H1 (cell line): ENCODE data around the gene SENP6. TPM values are rescaled to one million over a fixed set of nuclear protein-coding genes. Genes with fewer than 3 reads are reported as not detected.

Experiments
- CTCF ChIA-PET: fragments of 300-600 bp; sonication (Branson Sonifier 250); formaldehyde crosslinking; loops from one replicate; lab custom pipeline; 2021; ENCODE audit not compliant: partially characterized antibody; lab: Charles Lee
- POLR2A ChIA-PET: fragments of 300-600 bp; sonication (Branson Sonifier 250); formaldehyde crosslinking; loops from one replicate; lab custom pipeline; 2021; ENCODE audit warnings: inconsistent platforms; ENCODE audit not compliant: partially characterized antibody; lab: Charles Lee
- DNase-seq, 2 experiments: peaks; one replicate each; pipeline versions ENCODE4 v3.0.0 to v3.0.0-alpha.2; 2010 to 2022; ENCODE audit warnings: low spot score in 2 of 2, low read depth in 1 of 2, mixed read lengths in 1 of 2
- FAIRE-seq: peaks from 2 replicates; lab custom pipeline; 2011; peaks lifted over from hg19 to GRCh38; lab: Jason Lieb, UNC
- H2AFZ ChIP-seq: 2 replicates; pipeline ENCODE4 v1.8.1; 2012; ENCODE audit warnings: low read length, inconsistent platforms
- H2AK5ac ChIP-seq: 2 replicates; pipeline ENCODE4 v1.6.1; 2013; ENCODE audit warnings: low read depth, low read length
- H2BK120ac ChIP-seq: replicated peaks from 2 replicates; pipeline ENCODE3; 2013; ENCODE audit warnings: low read depth, low read length, inconsistent platforms
- H2BK12ac ChIP-seq: 2 replicates; pipeline ENCODE4 v1.6.1; 2013; ENCODE audit warnings: low read depth, low read length
- H2BK15ac ChIP-seq: 2 replicates; pipeline ENCODE4 v1.6.1; 2013; ENCODE audit warnings: low read length
- H2BK20ac ChIP-seq: 2 replicates; pipeline ENCODE4 v1.6.1; 2013; ENCODE audit warnings: low read length
- H2BK5ac ChIP-seq: 2 replicates; pipeline ENCODE4 v1.6.1; 2013; ENCODE audit warnings: low read depth, low read length
- H3K14ac ChIP-seq: 2 replicates; pipeline ENCODE4 v1.6.1; 2013; ENCODE audit warnings: inconsistent platforms; ENCODE audit not compliant: insufficient read length
- H3K18ac ChIP-seq: 2 replicates; pipeline ENCODE4 v1.6.1; 2013; ENCODE audit warnings: low read length; ENCODE audit errors: extremely low read depth
- H3K23ac ChIP-seq: 2 replicates; pipeline ENCODE4 v1.6.1; 2013; ENCODE audit warnings: inconsistent platforms; ENCODE audit not compliant: insufficient read length
- H3K23me2 ChIP-seq: 2 replicates; pipeline ENCODE4 v1.6.1; 2013; ENCODE audit warnings: low read depth, low read length
- H3K27ac ChIP-seq: 2 replicates; pipeline ENCODE4 v1.6.1; 2011; ENCODE audit warnings: low read depth, low read length, inconsistent platforms
- H3K27me3 ChIP-seq, 4 experiments: replicated peaks in 1 of 4; 1 replicate in 1 of 4; 2 replicates in 3 of 4; pipeline versions ENCODE4 v1.6.1 to v1.8.1; 2011 to 2013; ENCODE audit warnings: low read length in 3 of 4, mild to moderate bottlenecking in 3 of 4, inconsistent platforms in 2 of 4, mixed read lengths in 2 of 4, moderate library complexity in 1 of 4; ENCODE audit not compliant: control insufficient read depth in 3 of 4, insufficient read depth in 3 of 4; ENCODE audit errors: extremely low read depth in 1 of 4
- H3K36me3 ChIP-seq, 4 experiments: 2 replicates each; pipeline versions ENCODE4 v1.6.1 to v1.8.1; 2011 to 2013; ENCODE audit warnings: mild to moderate bottlenecking in 4 of 4, low read length in 3 of 4, moderate library complexity in 2 of 4, control low read depth in 1 of 4, inconsistent platforms in 1 of 4; ENCODE audit not compliant: insufficient read depth in 4 of 4, control insufficient read depth in 2 of 4
- H3K4ac ChIP-seq: replicated peaks from 2 replicates; pipeline ENCODE3; 2013; ENCODE audit warnings: low read length, low read depth, mixed read lengths, inconsistent platforms; ENCODE audit not compliant: insufficient read length
- H3K4me1 ChIP-seq, 4 experiments: replicated peaks in 1 of 4; 1 replicate in 1 of 4; 2 replicates in 3 of 4; pipeline versions ENCODE4 v1.6.1 to v1.8.1; 2011 to 2013; ENCODE audit warnings: low read length in 3 of 4, inconsistent platforms in 2 of 4, mixed read lengths in 1 of 4; ENCODE audit not compliant: insufficient read depth in 4 of 4, control insufficient read depth in 3 of 4
- H3K4me2 ChIP-seq, 2 experiments: 2 replicates each; pipeline versions ENCODE4 v1.6.1 to v1.8.1; 2011 to 2013; ENCODE audit warnings: low read depth in 2 of 2, low read length in 2 of 2, control low read depth in 1 of 2, inconsistent platforms in 1 of 2, mild to moderate bottlenecking in 1 of 2; ENCODE audit not compliant: insufficient read depth in 1 of 2
- H3K4me3 ChIP-seq, 4 experiments: fragments of 200-600, 300-600 bp in 1 of 4; sonication (generic), shearing (Covaris generic), sonication (Bioruptor Twin) in 1 of 4; 2 replicates each; pipeline versions ENCODE4 v1.5.1 to v1.8.1; 2011 to 2016; ENCODE audit warnings: low read length in 4 of 4, low read depth in 3 of 4, control low read depth in 2 of 4, inconsistent platforms in 2 of 4, mild to moderate bottlenecking in 2 of 4, mixed read lengths in 1 of 4, moderate library complexity in 1 of 4; ENCODE audit not compliant: insufficient read depth in 2 of 4; ENCODE audit errors: extremely low read depth in 1 of 4
- H3K56ac ChIP-seq: replicated peaks from 2 replicates; pipeline ENCODE3; 2013; ENCODE audit warnings: low read depth, mild to moderate bottlenecking, mixed read lengths, low read length, inconsistent platforms; ENCODE audit not compliant: insufficient read length
- H3K79me1 ChIP-seq: 2 replicates; pipeline ENCODE4 v1.6.1; 2013; ENCODE audit warnings: low read depth, low read length, control low read depth
- H3K79me2 ChIP-seq, 2 experiments: 2 replicates each; pipeline versions ENCODE4 v1.6.1 to v1.8.1; 2012 to 2013; ENCODE audit warnings: low read length in 2 of 2, mild to moderate bottlenecking in 2 of 2, inconsistent platforms in 1 of 2; ENCODE audit not compliant: insufficient read depth in 2 of 2, control insufficient read depth in 1 of 2
- H3K9ac ChIP-seq, 4 experiments: replicated peaks in 1 of 4; 1 replicate in 1 of 4; 2 replicates in 3 of 4; pipeline versions ENCODE4 v1.6.1 to v1.8.1; 2011 to 2013; ENCODE audit warnings: low read depth in 3 of 4, low read length in 3 of 4, control low read depth in 2 of 4, mild to moderate bottlenecking in 2 of 4, moderate library complexity in 2 of 4, inconsistent platforms in 1 of 4; ENCODE audit errors: extremely low read depth in 1 of 4
- H3K9me3 ChIP-seq, 2 experiments: 2 replicates each; pipeline versions ENCODE4 v1.6.1 to v1.8.1; 2012 to 2013; ENCODE audit warnings: mild to moderate bottlenecking in 2 of 2, moderate library complexity in 2 of 2, control low read depth in 1 of 2, inconsistent platforms in 1 of 2, low read depth in 1 of 2, low read length in 1 of 2, mixed read lengths in 1 of 2; ENCODE audit not compliant: insufficient read depth in 2 of 2
- H4K20me1 ChIP-seq, 2 experiments: replicated peaks in 1 of 2; 2 replicates each; pipeline versions ENCODE3 to v1.8.1; 2011 to 2013; ENCODE audit warnings: inconsistent platforms in 2 of 2, low read length in 2 of 2, mild to moderate bottlenecking in 1 of 2; ENCODE audit not compliant: insufficient read depth in 2 of 2, control insufficient read depth in 1 of 2
- H4K5ac ChIP-seq: 2 replicates; pipeline ENCODE4 v1.6.1; 2013; ENCODE audit warnings: low read length, low read depth, mixed read lengths, inconsistent platforms; ENCODE audit not compliant: insufficient read length
- H4K8ac ChIP-seq: 2 replicates; pipeline ENCODE4 v1.8.0; 2013; ENCODE audit warnings: mild to moderate bottlenecking, moderate library complexity, low read length, inconsistent platforms; ENCODE audit not compliant: insufficient read depth; ENCODE audit errors: extremely low read depth
- H4K91ac ChIP-seq: replicated peaks from 2 replicates; pipeline ENCODE3; 2013; ENCODE audit warnings: low read length, mixed read lengths, inconsistent platforms; ENCODE audit not compliant: insufficient read length
- ATF3 ChIP-seq: IDR thresholded peaks from 2 replicates; pipeline ENCODE4 v1.6.1; 2011; ENCODE audit warnings: low read depth, mild to moderate bottlenecking, low read length; ENCODE audit not compliant: insufficient read depth
- BCL11A ChIP-seq, 2 experiments: IDR thresholded peaks; one replicate each; pipeline ENCODE4 v1.6.1; 2011; ENCODE audit warnings: low read depth in 2 of 2, low read length in 2 of 2, mild to moderate bottlenecking in 2 of 2
- CHD2 ChIP-seq: IDR thresholded peaks from 2 replicates; pipeline ENCODE4 v1.6.1; 2012; ENCODE audit warnings: low read length, improper control_type of control experiment
- FOSL1 ChIP-seq: IDR thresholded peaks from 2 replicates; pipeline ENCODE4 v1.6.1; 2011; ENCODE audit warnings: mild to moderate bottlenecking, low read depth, low read length, moderate library complexity; ENCODE audit not compliant: insufficient read depth
- HDAC2 ChIP-seq, 2 experiments: fragments of 300-600 bp in 1 of 2; sonication (generic) in 1 of 2; IDR thresholded peaks; 2 replicates each; pipeline ENCODE4 v1.6.1; 2011 to 2012; ENCODE audit warnings: low read depth in 2 of 2, low read length in 2 of 2, mild to moderate bottlenecking in 2 of 2, moderate library complexity in 2 of 2, borderline replicate concordance in 1 of 2, inconsistent platforms in 1 of 2
- KDM5A ChIP-seq: fragments of 200-600 bp; IDR thresholded peaks from 2 replicates; pipeline ENCODE4 v1.7.1; 2012; ENCODE audit warnings: mild to moderate bottlenecking, low read length, inconsistent platforms, mixed read lengths
- MAFK ChIP-seq: IDR thresholded peaks from 2 replicates; pipeline ENCODE4 v1.6.1; 2012; ENCODE audit warnings: low read depth, mild to moderate bottlenecking, improper control_type of control experiment, low read length
- POLR2AphosphoS5 ChIP-seq: IDR thresholded peaks from 2 replicates; pipeline ENCODE4 v1.6.1; 2011; ENCODE audit warnings: low read depth, low read length
- RBBP5 ChIP-seq: IDR thresholded peaks from 2 replicates; pipeline ENCODE4 v1.7.1; 2012; ENCODE audit warnings: low read depth, mild to moderate bottlenecking, inconsistent platforms, low read length, moderate library complexity, borderline replicate concordance
- RNF2 ChIP-seq: fragments of 200-900, 300-1000 bp; sonication (generic); IDR thresholded peaks from 2 replicates; pipeline ENCODE4 v1.7.1; 2016; ENCODE audit warnings: borderline replicate concordance, low read depth, mild to moderate bottlenecking, antibody characterized with exemption, low read length; ENCODE audit not compliant: poor library complexity, severe bottlenecking; ENCODE audit errors: missing control alignments
- RXRA ChIP-seq: IDR thresholded peaks from 2 replicates; pipeline ENCODE4 v1.6.1; 2011; ENCODE audit warnings: low read depth, mild to moderate bottlenecking, low read length, moderate library complexity; ENCODE audit not compliant: insufficient read depth
- SRF ChIP-seq: IDR thresholded peaks from 2 replicates; pipeline ENCODE4 v1.6.1; 2011; ENCODE audit warnings: mild to moderate bottlenecking, low read depth, low read length, moderate library complexity
- ZNF274 ChIP-seq: IDR thresholded peaks from 2 replicates; pipeline ENCODE4 v1.7.0; 2012; ENCODE audit warnings: low read length, borderline replicate concordance; ENCODE audit errors: extremely low read depth
- WGBS, 2 experiments: shearing (Covaris generic) in 1 of 2; methylation state at CpG; one replicate each; pipeline versions ENCODE4 v1.1.6 to v1.1.7; 2013 to 2015; ENCODE audit warnings: low lambda C conversion rate in 2 of 2, mixed read lengths in 2 of 2, inconsistent platforms in 1 of 2, low coverage in 1 of 2, missing lambda C conversion rate in 1 of 2; ENCODE audit not compliant: insufficient replicate concordance in 2 of 2, insufficient coverage in 1 of 2, insufficient read length in 1 of 2; ENCODE audit errors: extremely low coverage in 1 of 2, missing lambda C conversion rate in 1 of 2; 5-methylcytosine and 5-hydroxymethylcytosine counted together
- polyA plus RNA-seq, 7 experiments: library from polyadenylated mRNA; depleted of rRNA in 3 of 7; stranded (reverse) in 5 of 7; unstranded in 2 of 7; fragments of >200 nt in 5 of 7; fragments of 200-250 nt in 2 of 7; gene quantifications; 1 replicate in 5 of 7; 2 replicates in 1 of 7; 4 replicates in 1 of 7; pipeline versions ENCODE4 v1.2.1 to v1.2.3, GENCODE V29; 2011 to 2013; ENCODE audit warnings: missing spikeins in 2 of 7, mixed read lengths in 2 of 7
- total RNA-seq: library from RNA; stranded (reverse); fragmentation: NEBNext Ultra II Directional; extraction: Animal tissue kit (Norgen Biotek cat#: 25700); gene quantifications from 2 replicates; pipeline ENCODE4 v1.2.1, GENCODE V29; 2021

Gene SENP6
- total and polyA plus RNA-seq, 2 of the 8 experiments (the other 6 are each of a cell fraction or from before 2014, with no cell fraction given): 13.8 to 103 TPM

- no peaks in the 10 kb centered on the region for H3K27me3 ChIP-seq
- no peak overlapping the region for H4K5ac ChIP-seq
- no peak overlapping the region for H3K27ac ChIP-seq
- no peak overlapping the region for H3K4me2 ChIP-seq
- no peaks in the 10 kb centered on the region for H3K4me1 ChIP-seq
- no peak overlapping the region for H3K4ac ChIP-seq
- H3K9me3 ChIP-seq: no peaks in the 10 kb centered on the region
- H3K56ac ChIP-seq: no peak overlapping the region
- 0 out of 4 replicates have a peak, but pooled peaks cover 0 to 6% of the 10 kb centered on the region in 2 experiments for H3K79me2 ChIP-seq
- no peak overlapping the region for H3K14ac ChIP-seq
- POLR2A ChIA-PET: no interaction called here
- no peak overlapping the region for H2BK120ac ChIP-seq
- H2BK12ac ChIP-seq: no peak overlapping the region
- H3K23ac ChIP-seq: no peak overlapping the region
- H2BK20ac ChIP-seq: no peak overlapping the region
- H3K23me2 ChIP-seq: no peaks in the 10 kb centered on the region
- no peak overlapping the region for H4K8ac ChIP-seq
- H2AK5ac ChIP-seq: no peak overlapping the region
- H2BK5ac ChIP-seq: no peak overlapping the region
- no peak overlapping the region for H3K4me3 ChIP-seq
- no peak overlapping the region for H3K18ac ChIP-seq
- H2AFZ ChIP-seq: no peak overlapping the region
- WGBS, 2 experiments: 91% methylated on average over 5 of the region's 5 CpGs; no CpG with 5 or more reads in 1 of the 2 experiments
- FAIRE-seq (no peak), DNase-seq (no peak)
- CTCF ChIA-PET: no interaction called here
- H4K20me1 ChIP-seq: peaks cover 0 to 3% of the 10 kb centered on the region in 2 experiments
- H3K9ac ChIP-seq: no peak overlapping the region
- H4K91ac ChIP-seq: no peak overlapping the region
- no peak overlapping the region for H2BK15ac ChIP-seq
- H3K79me1 ChIP-seq: no peaks in the 10 kb centered on the region; the same call in 1 of the 2 replicates
- H3K36me3 ChIP-seq: no peaks in the 10 kb centered on the region; a peak in 1 of 8 replicates
- TF ChIP-seq CHD2 (no peak), RBBP5 (no peak), BCL11A (IDR thresholded peaks at IDR 0.05; ENCODE audit: low read depth in 2 of 2, low read length in 2 of 2) (no peak), ZNF274 (no peak), FOSL1 (no peak), ATF3 (no peak), RXRA (no peak), HDAC2 (IDR thresholded peaks at IDR 0.05; ENCODE audit: borderline replicate concordance in 1 of 2, low read depth in 2 of 2, low read length in 2 of 2) (no peak), MAFK (no peak), SRF (no peak), KDM5A (no peak), RNF2 (no peak), POLR2AphosphoS5 (no peak)
Observed at GRCh38 chr6:75755704-75756103, 154.0 kb downstream of the SENP6 start.
